Measurements from ENCODE around the gene IFITM1. TPM values are rescaled to one million over a fixed set of nuclear protein-coding genes. Genes with fewer than 3 reads are reported as not detected.

IFITM1 gene
- total RNA-seq, 4 donors from 2014 or later, result 47.8 to 103 (median 80.5) TPM

GRCh38 chr11:293271-293851, 20.5 kb upstream of the IFITM1 start:
- Histone ChIP-seq H3K27ac (no peak overlapping the region), H3K4me3 (no peak overlapping the region), H3K36me3 (no peaks in the 10 kb centered on the region), H3K9me3 (no peaks in the 10 kb centered on the region), H3K4me1 (no peaks in the 10 kb centered on the region), H3K27me3 (peaks cover under 1 to 13% (median 11%) of the 10 kb centered on the region in 3 donors)
- in situ Hi-C loops (cut with MboI; ENCODE audit: low sequenced_read_pairs in 4 of 4), result no loop called here
- no peak for ATAC-seq
- no peak for DNase-seq
- intact Hi-C loops (cut with DNase I; ENCODE audit: low total_unique reads), result no loop called here
- TF ChIP-seq POLR2A (IDR thresholded peaks at IDR 0.05) (no peak), CTCF (IDR thresholded peaks at IDR 0.05 in 4 of 5, conservative IDR thresholded peaks at IDR 0.05 in 1 of 5) (no peak)

GRCh38 chr11:293852-294661, 19.8 kb upstream of the IFITM1 start:
- in situ Hi-C loops (cut with MboI; ENCODE audit: low sequenced_read_pairs in 4 of 4), result no loop called here

GRCh38 chr11:294780-295179, 19.1 kb upstream of the IFITM1 start:
- Histone ChIP-seq H3K4me1 (no peaks in the 10 kb centered on the region), H3K36me3 (no peaks in the 10 kb centered on the region), H3K9me3 (no peaks in the 10 kb centered on the region), H3K27ac (no peak overlapping the region), H3K4me3 (no peak overlapping the region), H3K27me3 (peaks cover 0 to 17% (median 17%) of the 10 kb centered on the region in 3 donors)
- no peak for DNase-seq
- in situ Hi-C loops (cut with MboI; ENCODE audit: low sequenced_read_pairs in 4 of 4), result no loop called here
- ATAC-seq, result no peak
- TF ChIP-seq POLR2A (IDR thresholded peaks at IDR 0.05) (no peak), CTCF (IDR thresholded peaks at IDR 0.05 in 4 of 5, conservative IDR thresholded peaks at IDR 0.05 in 1 of 5) (no peak)
- intact Hi-C loops (cut with DNase I; ENCODE audit: low total_unique reads), result no loop called here

More at GRCh38 chr11:293852-294661, 19.8 kb upstream of the IFITM1 start:
- intact Hi-C loops (cut with DNase I; ENCODE audit: low total_unique reads), result no loop called here
- H3K27me3 ChIP-seq, result peaks cover 0 to 17% (median 16%) of the 10 kb centered on the region in 3 donors
- H3K4me3 ChIP-seq, result no peak overlapping the region
- TF ChIP-seq CTCF (IDR thresholded peaks at IDR 0.05 in 4 of 5, conservative IDR thresholded peaks at IDR 0.05 in 1 of 5), result no peak
- no peak for TF ChIP-seq POLR2A (IDR thresholded peaks at IDR 0.05)
- H3K27ac ChIP-seq, result no peak overlapping the region
- H3K4me1 ChIP-seq, result no peaks in the 10 kb centered on the region
- DNase-seq (no peak), ATAC-seq (no peak)
- H3K9me3 ChIP-seq, result no peaks in the 10 kb centered on the region
- no peaks in the 10 kb centered on the region for H3K36me3 ChIP-seq

- Histone ChIP-seq H3K27ac (no peak overlapping the region), H3K9me3 (no peaks in the 10 kb centered on the region), H3K4me3 (no peak overlapping the region), H3K4me1 (no peaks in the 10 kb centered on the region), H3K36me3 (no peaks in the 10 kb centered on the region), H3K27me3 (peaks cover 0 to 25% (median 23%) of the 10 kb centered on the region in 3 donors)
- DNase-seq (no peak), ATAC-seq (no peak)
- in situ Hi-C loops (cut with MboI; ENCODE audit: low sequenced_read_pairs in 4 of 4), result no loop called here
- TF ChIP-seq POLR2A (IDR thresholded peaks at IDR 0.05), result no peak
- TF ChIP-seq CTCF (IDR thresholded peaks at IDR 0.05 in 4 of 5, conservative IDR thresholded peaks at IDR 0.05 in 1 of 5), result no peak
- intact Hi-C loops (cut with DNase I; ENCODE audit: low total_unique reads), result no loop called here
These were observed 18.3 kb upstream of the IFITM1 start for GRCh38 chr11:295351-296170.

Measured in gastrocnemius medialis (tissue), 4 donors.